Raji (cell line): Measurements from ENCODE around the gene NLRP1.

Source experiments
- POLR2A ChIP-seq: IDR thresholded peaks from 2 replicates; pipeline ENCODE4 v1.6.1; 2011; ENCODE audit warnings: low read depth, low read length, control low read depth; ENCODE audit not compliant: insufficient read depth

The NLRP1 gene

GRCh38 chr17:5541610-5542202, 42.6 kb downstream of the NLRP1 start:
- no peak for TF ChIP-seq POLR2A

DNA sequence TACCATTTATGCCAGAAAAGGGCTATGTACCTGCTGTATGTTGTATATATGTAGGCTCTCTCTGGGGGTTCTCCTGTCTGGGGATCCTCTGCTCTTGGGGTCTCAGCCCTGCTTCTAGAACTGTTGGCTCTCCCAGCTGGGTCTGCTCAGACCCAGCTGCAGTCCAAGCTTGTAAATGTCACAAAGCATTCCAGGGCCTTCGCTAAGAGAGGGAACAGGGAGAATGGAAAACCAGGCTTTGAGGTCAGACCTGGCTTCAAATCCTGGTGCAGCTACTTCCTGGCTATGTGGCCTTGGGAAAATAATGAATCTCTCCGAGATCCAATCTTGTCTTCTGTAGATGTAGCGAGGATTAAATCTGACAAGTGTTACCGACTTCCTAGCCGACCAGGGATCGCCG, 44.0 kb downstream of the NLRP1 start:
- TF ChIP-seq POLR2A = no peak

DNA sequence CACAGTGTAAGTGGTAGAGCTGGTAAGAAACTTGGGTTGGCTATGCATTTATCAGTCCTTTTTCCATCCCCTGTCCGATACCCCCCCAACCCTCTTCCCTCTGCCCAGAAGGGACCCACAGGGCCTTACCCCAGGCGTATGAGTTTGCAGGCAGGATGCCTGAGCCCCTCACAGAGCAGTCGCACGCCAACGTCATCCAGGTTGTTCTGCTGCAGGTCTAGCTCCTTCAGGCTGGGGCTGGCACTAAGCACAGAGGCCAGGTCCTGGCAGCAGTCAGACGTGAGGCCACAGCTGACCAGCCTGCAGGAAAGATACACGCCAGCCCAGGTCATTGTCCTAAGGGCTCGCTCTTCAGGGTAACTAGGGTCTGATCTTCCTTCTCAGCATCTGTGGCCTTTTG, 45.0 kb downstream of the NLRP1 start:
- TF ChIP-seq POLR2A = no peak

DNA sequence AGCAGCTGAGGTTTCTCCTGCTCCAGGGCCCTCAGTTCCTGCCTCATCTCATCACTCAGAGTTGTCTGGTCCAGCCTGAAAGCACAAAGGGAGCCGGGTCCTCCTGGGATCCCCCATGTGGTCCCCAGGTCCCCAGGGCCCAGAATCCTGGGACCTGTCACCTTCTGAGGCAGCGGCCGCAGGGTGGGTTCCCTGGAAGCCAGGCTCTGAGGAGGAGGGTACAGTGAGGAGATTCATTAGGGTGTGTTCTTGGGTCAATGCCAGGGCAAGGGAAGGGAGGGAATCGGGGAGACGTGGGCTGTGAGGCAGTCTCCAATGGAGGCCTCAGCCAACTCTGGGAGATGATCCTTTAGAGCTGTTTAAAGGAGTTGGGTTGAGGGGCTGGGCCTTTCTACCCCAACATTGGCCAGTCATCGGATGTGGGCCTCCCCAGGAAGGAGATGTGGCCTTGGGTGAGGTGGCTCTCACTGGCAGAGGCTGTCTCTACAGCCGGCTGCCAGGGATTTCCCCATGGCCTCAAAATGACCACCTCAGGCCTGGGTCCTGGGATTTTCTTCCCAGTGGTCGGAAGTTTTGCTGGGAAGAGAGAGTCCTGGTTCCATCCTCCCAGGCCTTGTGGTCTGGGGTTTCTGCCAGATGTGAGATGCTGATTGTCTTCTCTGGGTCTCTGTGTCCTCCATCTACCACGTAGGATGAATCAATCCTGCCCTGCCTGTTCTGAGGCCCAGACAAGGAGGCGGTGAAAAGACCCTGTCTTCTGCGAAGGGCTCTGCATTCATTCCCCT, 47.3 kb downstream of the NLRP1 start:
- no peak for TF ChIP-seq POLR2A

DNA sequence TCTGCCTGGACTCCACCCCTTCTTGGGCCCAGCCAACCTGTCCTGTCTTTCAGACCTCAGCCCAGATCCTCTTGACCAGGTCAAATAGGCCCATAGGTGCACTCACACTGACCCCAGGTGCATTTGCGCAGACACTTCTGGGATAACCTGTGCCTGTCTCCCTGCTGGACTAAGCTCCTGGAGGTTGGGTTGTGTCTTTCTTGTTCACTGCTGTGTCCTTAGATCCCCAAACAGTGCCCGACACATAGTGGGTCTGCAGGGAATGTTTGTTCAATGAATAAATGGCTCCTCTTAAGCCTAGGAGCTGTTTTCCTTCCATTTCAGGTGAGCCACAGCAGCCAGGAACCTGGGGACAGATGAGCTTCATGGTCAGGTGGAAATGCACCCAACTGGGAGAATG, 48.9 kb downstream of the NLRP1 start:
- TF ChIP-seq POLR2A = no peak

- no peak for TF ChIP-seq POLR2A
These were observed 50.6 kb downstream of the NLRP1 start for GRCh38 chr17:5533486-5534315.

- TF ChIP-seq POLR2A = no peak
These were observed 51.7 kb downstream of the NLRP1 start for GRCh38 chr17:5532581-5532980.

DNA sequence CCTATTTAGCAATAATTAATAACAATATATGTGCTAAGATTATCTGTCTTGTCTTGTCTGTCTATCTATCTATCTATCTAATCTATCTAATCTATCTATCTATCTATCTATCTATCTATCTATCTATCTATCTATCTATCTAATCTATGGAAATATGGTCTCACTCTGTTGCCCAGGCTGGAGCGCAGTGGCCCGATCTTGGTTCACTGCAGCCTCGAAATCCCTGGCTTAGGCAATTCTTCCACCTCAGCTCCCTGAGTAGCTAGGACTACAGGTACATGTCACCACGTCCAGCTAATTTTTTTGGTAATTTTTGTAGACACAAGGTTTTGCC, 53.3 kb downstream of the NLRP1 start:
- no peak for TF ChIP-seq POLR2A

DNA sequence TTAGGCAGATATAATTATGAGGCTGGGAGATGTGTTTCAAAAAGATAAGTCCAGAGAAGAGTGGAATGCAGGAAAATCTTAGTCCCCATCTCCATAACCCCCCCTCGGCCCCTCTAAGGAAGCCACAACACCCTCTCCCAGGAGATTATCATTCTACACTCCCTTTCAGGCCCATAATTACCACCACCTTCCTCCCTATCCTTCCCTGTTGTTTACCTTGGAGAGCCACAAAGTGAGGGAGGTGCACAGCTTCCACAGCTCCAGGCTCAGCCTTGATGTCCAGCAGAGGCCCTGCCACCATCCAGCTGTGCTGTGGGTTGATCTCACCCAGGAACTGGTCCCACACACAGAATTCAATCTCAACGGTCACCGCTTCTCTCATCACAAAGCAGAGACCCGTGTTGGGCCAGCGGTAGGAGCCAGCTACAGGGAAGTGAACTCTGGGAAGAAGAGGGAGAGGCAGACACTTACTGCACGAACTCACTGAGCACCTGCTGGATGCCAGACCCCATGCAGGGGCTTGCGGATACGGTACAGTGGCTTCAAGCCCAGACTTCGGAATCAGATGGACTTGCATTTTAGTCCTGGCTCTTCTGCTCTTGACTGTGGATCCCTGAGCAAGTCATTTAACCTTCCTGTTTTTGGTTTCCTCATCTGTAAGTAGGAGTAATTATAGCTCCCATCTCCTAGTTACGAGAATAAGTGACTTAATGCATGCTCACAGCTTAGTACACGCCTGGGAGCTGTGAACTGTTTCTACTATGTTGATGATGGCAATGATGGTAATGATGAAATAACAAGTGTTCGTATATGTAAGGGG, 53.8 kb downstream of the NLRP1 start:
- TF ChIP-seq POLR2A = no peak

- no peak for TF ChIP-seq POLR2A
These were observed 56.6 kb downstream of the NLRP1 start for GRCh38 chr17:5527601-5528250.

- no peak for TF ChIP-seq POLR2A
These were observed 57.3 kb downstream of the NLRP1 start for GRCh38 chr17:5526821-5527598.

- TF ChIP-seq POLR2A = no peak
These were observed 61.1 kb downstream of the NLRP1 start for GRCh38 chr17:5523249-5523648.

GRCh38 chr17:5522476-5522875, 61.8 kb downstream of the NLRP1 start:
- TF ChIP-seq POLR2A = no peak

DNA sequence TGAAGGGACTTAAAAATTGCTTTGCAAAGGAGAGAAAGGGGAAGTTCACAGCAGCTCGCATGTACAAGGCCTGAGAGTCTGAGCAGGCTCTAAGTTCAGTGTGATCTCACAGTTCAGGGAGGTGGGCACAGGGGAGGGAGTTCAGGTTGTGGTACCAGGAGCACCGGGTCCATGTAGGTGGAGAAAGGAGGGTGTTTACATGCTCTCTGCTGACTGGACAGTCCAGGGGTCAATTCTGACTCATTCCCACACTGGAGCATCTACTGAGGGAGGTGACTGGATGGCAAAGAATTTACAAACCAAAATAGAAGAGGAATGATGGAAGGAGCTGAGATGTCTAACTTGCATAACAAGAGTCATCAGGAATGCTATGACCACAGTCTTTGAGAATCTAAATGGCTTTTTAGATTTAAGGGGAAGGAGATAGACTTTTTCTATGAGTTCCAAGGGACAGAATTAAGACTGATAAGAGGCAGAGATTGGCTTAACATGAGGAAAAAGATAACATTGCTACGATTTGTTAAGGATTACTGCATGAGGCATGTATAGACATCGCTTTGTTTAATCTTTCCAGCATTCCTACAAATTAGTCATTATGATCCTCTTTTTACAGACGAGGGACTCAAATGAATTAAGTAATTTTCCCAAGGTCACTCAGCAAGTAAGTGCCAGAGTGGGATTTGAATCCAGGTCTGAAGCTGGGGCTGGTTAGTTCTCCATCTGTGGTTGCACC, 68.1 kb downstream of the NLRP1 start:
- TF ChIP-seq POLR2A = no peak

- TF ChIP-seq POLR2A = no peak
These were observed 69.3 kb downstream of the NLRP1 start for GRCh38 chr17:5514976-5515375.
